Neural progenitor cell (in vitro differentiated cells): ENCODE measurements around the gene TRIM26. TPM values are rescaled to one million over a fixed set of nuclear protein-coding genes. Genes with fewer than 3 reads are reported as not detected.

Experiments
- DNase-seq: peaks from one replicate; pipeline ENCODE4 v3.0.0-alpha.2; 2016; ENCODE audit warnings: low spot score
- H2AFZ ChIP-seq: fragments of 200-600 bp; sonication (generic); replicated peaks from 2 replicates; pipeline ENCODE4 v1.6.1; 2016; ENCODE audit warnings: antibody characterized with exemption
- H3F3A ChIP-seq: fragments of 200-600 bp; sonication (generic); 2 replicates; pipeline ENCODE4 v1.6.1; 2016; ENCODE audit warnings: antibody characterized with exemption, low read depth
- H3K27ac ChIP-seq: fragments of 200-600 bp; sonication (generic); 2 replicates; pipeline ENCODE4 v1.5.1; 2016; ENCODE audit warnings: mild to moderate bottlenecking
- H3K27me3 ChIP-seq: fragments of 200-600 bp; sonication (generic); 2 replicates; pipeline ENCODE4 v1.6.1; 2016; ENCODE audit warnings: mild to moderate bottlenecking, moderate library complexity
- H3K36me3 ChIP-seq: fragments of 200-600 bp; sonication (generic); 2 replicates; pipeline ENCODE4 v1.5.1; 2016
- H3K4me1 ChIP-seq: fragments of 200-600 bp; sonication (generic); 2 replicates; pipeline ENCODE4 v1.6.1; 2016; ENCODE audit warnings: mixed run types
- H3K4me2 ChIP-seq: fragments of 200-600 bp; sonication (generic); 2 replicates; pipeline ENCODE4 v1.6.1; 2016
- H3K4me3 ChIP-seq: fragments of 200-600 bp; sonication (generic); 2 replicates; pipeline ENCODE4 v1.5.1; 2016
- H3K79me2 ChIP-seq: fragments of 200-600 bp; sonication (generic); 2 replicates; pipeline ENCODE4 v1.6.1; 2016; ENCODE audit warnings: low read depth
- H3K9ac ChIP-seq: fragments of 200-600 bp; sonication (generic); 2 replicates; pipeline ENCODE4 v1.6.1; 2016
- H3K9me3 ChIP-seq: fragments of 200-600 bp; sonication (generic); 2 replicates; pipeline ENCODE4 v1.5.1; 2016; ENCODE audit warnings: low read depth
- H4K20me1 ChIP-seq: fragments of 200-600 bp; sonication (generic); 2 replicates; pipeline ENCODE4 v1.6.1; 2016; ENCODE audit warnings: low read depth
- H3K27ac Mint-ChIP-seq: 3 replicates; pipeline ENCODE4 v1.8.0; 2021; ENCODE audit warnings: mixed read lengths
- H3K27me3 Mint-ChIP-seq: 2 replicates; pipeline ENCODE4 v1.8.0; 2022; ENCODE audit warnings: low read depth, mild to moderate bottlenecking, inconsistent platforms, moderate library complexity, mixed read lengths; ENCODE audit not compliant: insufficient read depth
- H3K36me3 Mint-ChIP-seq: 3 replicates; pipeline ENCODE4 v1.8.0; 2021; ENCODE audit warnings: mixed read lengths
- H3K4me1 Mint-ChIP-seq: 3 replicates; pipeline ENCODE4 v1.8.0; 2021; ENCODE audit warnings: mixed read lengths
- H3K4me3 Mint-ChIP-seq: 3 replicates; pipeline ENCODE4 v1.8.0; 2021; ENCODE audit warnings: mild to moderate bottlenecking, moderate library complexity, mixed read lengths
- H3K9me3 Mint-ChIP-seq: 3 replicates; pipeline ENCODE4 v1.8.0; 2020; ENCODE audit warnings: mixed read lengths
- CTCF ChIP-seq: fragments of 200-600 bp; sonication (generic); IDR thresholded peaks from 2 replicates; pipeline ENCODE4 v1.5.1; 2017; ENCODE audit warnings: antibody characterized with exemption, mild to moderate bottlenecking
- EZH2 ChIP-seq: fragments of 200-600 bp; sonication (generic); IDR thresholded peaks from 2 replicates; pipeline ENCODE4 v1.6.1; 2017; ENCODE audit warnings: antibody characterized with exemption, mild to moderate bottlenecking, moderate library complexity
- EZH2phosphoT487 ChIP-seq: fragments of 200-600 bp; sonication (generic); IDR thresholded peaks from 2 replicates; pipeline ENCODE4 v1.6.1; 2017; ENCODE audit warnings: antibody characterized with exemption
- total RNA-seq: library from RNA; depleted of rRNA; stranded (reverse); fragments of >200 nt; gene quantifications from 2 replicates; pipeline ENCODE4 v1.2.3, GENCODE V29; 2015; ENCODE audit warnings: low replicate concordance

TRIM26 gene
- total RNA-seq, 1 donor from 2014 or later: 8.3 TPM

- no peaks in the 10 kb centered on the region for H3K4me1 ChIP-seq
- Mint-ChIP-seq H3K9me3 (no peaks in the 10 kb centered on the region), H3K27ac (no peak overlapping the region), H3K4me1 (no peaks in the 10 kb centered on the region), H3K27me3 (peaks cover 6% of the 10 kb centered on the region), H3K4me3 (no peak overlapping the region), H3K36me3 (no peaks in the 10 kb centered on the region)
- no peak overlapping the region for H2AFZ ChIP-seq
- H4K20me1 ChIP-seq: no peaks in the 10 kb centered on the region
- H3F3A ChIP-seq: no peaks in the 10 kb centered on the region
- no peak overlapping the region for H3K27ac ChIP-seq
- DNase-seq: no peak
- TF ChIP-seq EZH2phosphoT487 (no peak), CTCF (no peak), EZH2 (no peak)
- H3K36me3 ChIP-seq: no peaks in the 10 kb centered on the region
- no peaks in the 10 kb centered on the region for H3K79me2 ChIP-seq
- H3K27me3 ChIP-seq: peaks cover 31% of the 10 kb centered on the region
- no peak overlapping the region for H3K9ac ChIP-seq
- H3K4me3 ChIP-seq: no peak overlapping the region
- no peak overlapping the region for H3K4me2 ChIP-seq
- H3K9me3 ChIP-seq: no peaks in the 10 kb centered on the region
These were observed 57.5 kb downstream of the TRIM26 start for GRCh38 chr6:30155520-30156261.

- peaks cover 8% of the 10 kb centered on the region for H3K27me3 Mint-ChIP-seq
- no peak overlapping the region for H3K9ac ChIP-seq
These were observed 58.3 kb downstream of the TRIM26 start for GRCh38 chr6:30154709-30155519.

GRCh38 chr6:30154061-30154460 lies 59.1 kb downstream of the TRIM26 start:
- H3K4me3 ChIP-seq: no peak overlapping the region
- H3K27ac ChIP-seq: no peak overlapping the region
- H3K9me3 ChIP-seq: no peaks in the 10 kb centered on the region
- Mint-ChIP-seq H3K27me3 (peaks cover 5% of the 10 kb centered on the region), H3K27ac (no peak overlapping the region), H3K4me3 (no peak overlapping the region), H3K4me1 (no peaks in the 10 kb centered on the region), H3K36me3 (no peaks in the 10 kb centered on the region), H3K9me3 (no peaks in the 10 kb centered on the region)
- peaks cover 25% of the 10 kb centered on the region for H3K27me3 ChIP-seq
- H2AFZ ChIP-seq: no peak overlapping the region
- H3K9ac ChIP-seq: no peak overlapping the region
- TF ChIP-seq EZH2 (no peak), EZH2phosphoT487 (no peak), CTCF (no peak)
- no peaks in the 10 kb centered on the region for H3K36me3 ChIP-seq
- H3K4me1 ChIP-seq: no peaks in the 10 kb centered on the region
- no peaks in the 10 kb centered on the region for H3F3A ChIP-seq
- H3K79me2 ChIP-seq: no peaks in the 10 kb centered on the region
- H3K4me2 ChIP-seq: no peak overlapping the region
- H4K20me1 ChIP-seq: no peaks in the 10 kb centered on the region
- DNase-seq: no peak

More at GRCh38 chr6:30154709-30155519, 58.3 kb downstream of the TRIM26 start:
- Histone ChIP-seq H3K4me3 (no peak overlapping the region), H3K4me1 (no peaks in the 10 kb centered on the region), H3K79me2 (no peaks in the 10 kb centered on the region), H4K20me1 (no peaks in the 10 kb centered on the region), H3F3A (no peaks in the 10 kb centered on the region), H3K36me3 (no peaks in the 10 kb centered on the region), H3K27ac (no peak overlapping the region), H3K27me3 (peaks cover 31% of the 10 kb centered on the region), H2AFZ (no peak overlapping the region), H3K9me3 (no peaks in the 10 kb centered on the region), H3K4me2 (no peak overlapping the region)
- Mint-ChIP-seq H3K36me3 (no peaks in the 10 kb centered on the region), H3K4me1 (no peaks in the 10 kb centered on the region), H3K27ac (no peak overlapping the region), H3K4me3 (no peak overlapping the region), H3K9me3 (no peaks in the 10 kb centered on the region)
- TF ChIP-seq EZH2phosphoT487: no peak
- TF ChIP-seq EZH2: no peak
- no peak for TF ChIP-seq CTCF
- DNase-seq: no peak
